GM12801 (cell line): Measurements from ENCODE around the gene RFLNA.

Source experiments
- TF ChIP-seq, protein P1 (sequence below): IDR thresholded peaks from one replicate; pipeline ENCODE4 v1.5.1; 2011; ENCODE audit warnings: control low read depth; ENCODE audit not compliant: insufficient read length; ENCODE audit errors: extremely low read depth

RFLNA gene

DNA sequence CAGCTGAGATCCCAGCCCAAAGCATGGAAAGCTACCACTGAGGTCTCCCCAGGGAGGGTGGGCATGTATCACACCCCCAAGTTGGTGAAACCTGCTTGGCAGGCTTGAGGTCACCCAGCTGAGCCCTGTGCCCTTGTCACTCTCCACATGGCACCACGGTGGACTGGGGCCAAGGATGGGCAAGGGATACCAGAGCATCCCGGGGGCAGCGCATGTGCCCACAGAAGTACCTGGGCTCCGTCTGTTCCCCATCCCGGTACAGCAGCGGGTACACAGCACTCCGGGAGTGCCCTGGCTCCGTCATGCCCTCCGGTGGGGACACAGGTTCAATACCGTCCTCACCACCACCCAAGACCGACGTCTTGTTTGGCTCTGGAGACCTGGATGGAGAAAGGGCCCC, 38.0 kb downstream of the RFLNA start:
- TF ChIP-seq, protein P1, sequence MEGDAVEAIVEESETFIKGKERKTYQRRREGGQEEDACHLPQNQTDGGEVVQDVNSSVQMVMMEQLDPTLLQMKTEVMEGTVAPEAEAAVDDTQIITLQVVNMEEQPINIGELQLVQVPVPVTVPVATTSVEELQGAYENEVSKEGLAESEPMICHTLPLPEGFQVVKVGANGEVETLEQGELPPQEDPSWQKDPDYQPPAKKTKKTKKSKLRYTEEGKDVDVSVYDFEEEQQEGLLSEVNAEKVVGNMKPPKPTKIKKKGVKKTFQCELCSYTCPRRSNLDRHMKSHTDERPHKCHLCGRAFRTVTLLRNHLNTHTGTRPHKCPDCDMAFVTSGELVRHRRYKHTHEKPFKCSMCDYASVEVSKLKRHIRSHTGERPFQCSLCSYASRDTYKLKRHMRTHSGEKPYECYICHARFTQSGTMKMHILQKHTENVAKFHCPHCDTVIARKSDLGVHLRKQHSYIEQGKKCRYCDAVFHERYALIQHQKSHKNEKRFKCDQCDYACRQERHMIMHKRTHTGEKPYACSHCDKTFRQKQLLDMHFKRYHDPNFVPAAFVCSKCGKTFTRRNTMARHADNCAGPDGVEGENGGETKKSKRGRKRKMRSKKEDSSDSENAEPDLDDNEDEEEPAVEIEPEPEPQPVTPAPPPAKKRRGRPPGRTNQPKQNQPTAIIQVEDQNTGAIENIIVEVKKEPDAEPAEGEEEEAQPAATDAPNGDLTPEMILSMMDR = no peak

DNA sequence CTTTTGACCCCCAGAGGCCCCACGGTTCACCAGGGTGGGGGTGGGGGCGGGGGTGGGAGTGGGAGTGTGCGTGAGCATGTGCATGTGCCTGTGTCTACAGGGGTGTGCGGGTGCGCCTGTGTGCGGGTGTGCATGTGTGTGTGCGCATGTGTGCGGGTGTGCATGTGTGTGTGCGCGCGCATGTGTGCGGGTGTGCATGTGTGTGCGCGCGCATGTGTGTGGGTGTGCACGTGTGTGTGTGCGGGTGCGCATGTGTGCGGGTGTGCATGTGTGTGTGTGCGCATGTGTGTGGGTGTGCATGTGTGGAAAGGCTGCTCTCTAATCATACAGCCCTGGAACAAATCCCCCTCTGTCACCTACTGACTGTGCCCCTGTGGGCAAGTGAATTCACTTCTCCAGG, 38.8 kb downstream of the RFLNA start:
- TF ChIP-seq, protein P1 = no peak

DNA sequence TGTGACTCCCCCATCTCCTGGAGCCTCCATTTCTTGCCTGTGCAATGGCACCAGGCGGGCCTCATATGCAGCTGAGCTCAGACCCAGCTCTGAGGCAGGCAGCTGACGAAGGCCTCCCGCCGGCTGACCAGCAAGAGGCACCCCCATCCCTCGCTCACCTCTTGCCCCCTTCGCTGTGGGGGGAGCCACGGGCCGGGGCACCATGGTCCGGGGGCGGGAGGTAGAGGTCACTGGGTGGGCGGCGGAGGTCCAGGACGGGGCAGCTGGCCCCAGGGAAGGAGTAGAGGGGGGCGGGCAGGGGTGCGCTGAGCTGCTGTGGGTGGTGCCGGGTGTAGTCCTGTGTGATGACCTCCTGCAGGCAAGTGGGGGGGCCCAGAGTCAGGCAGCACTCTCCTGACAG, 39.4 kb downstream of the RFLNA start:
- TF ChIP-seq, protein P1 = no peak

DNA sequence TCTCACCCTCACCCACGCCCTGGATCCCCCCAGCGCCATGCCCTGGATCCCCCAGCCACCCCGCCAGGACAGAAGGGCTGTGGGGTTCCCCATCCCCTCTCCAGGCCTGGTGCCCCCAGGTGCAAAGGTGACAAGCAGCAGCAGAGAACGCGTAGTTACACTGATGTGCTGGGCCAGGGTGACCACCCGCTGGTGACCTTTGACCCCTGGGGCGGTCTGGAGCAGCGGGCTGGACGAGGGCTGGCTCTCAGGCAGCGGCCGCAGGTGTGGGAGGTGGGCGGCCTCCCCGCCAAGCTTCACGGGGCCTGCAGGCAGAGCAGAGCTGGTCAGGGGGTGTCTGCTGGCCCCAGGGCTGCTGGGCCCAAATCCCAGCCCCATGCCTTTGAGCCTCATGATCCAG, 40.1 kb downstream of the RFLNA start:
- TF ChIP-seq, protein P1 = no peak

DNA sequence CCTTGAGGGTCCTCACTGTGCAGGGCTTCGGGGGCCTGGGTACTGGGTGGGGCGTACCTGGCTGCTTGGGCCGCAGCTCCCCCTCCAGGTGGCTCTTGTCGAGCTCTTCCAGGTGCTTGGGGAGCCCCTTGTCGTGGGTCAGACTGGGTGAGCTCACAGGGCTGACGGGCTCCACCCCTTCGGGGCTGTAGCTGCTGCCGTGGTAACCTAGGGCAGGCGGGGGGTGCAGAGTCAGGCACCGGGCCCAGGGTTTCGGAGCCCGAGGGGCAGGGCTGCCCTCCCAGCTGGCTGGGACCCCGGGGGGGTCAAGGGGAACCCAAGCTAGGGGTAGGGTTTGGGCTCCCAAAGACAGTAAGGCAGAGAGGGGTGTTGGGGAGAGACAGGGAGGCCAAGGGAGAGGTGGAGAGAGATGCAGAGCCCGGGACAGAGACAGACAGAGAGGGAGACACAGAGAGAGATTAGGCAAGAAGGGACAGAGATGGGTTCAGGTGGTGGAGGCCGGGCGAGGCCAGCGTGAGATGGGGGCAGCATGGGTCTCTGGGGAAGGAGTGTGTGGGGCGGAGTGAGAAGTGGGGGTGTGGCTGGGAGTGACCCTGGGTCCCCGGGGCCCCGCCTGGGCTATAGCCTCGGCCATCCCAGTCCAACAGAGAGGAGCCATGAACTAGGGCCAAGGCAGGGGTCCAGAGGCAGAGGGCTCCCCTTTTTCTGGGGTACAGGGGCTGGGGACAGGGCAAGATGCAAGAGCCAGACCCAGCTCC, 40.7 kb downstream of the RFLNA start:
- TF ChIP-seq, protein P1 = no peak

DNA sequence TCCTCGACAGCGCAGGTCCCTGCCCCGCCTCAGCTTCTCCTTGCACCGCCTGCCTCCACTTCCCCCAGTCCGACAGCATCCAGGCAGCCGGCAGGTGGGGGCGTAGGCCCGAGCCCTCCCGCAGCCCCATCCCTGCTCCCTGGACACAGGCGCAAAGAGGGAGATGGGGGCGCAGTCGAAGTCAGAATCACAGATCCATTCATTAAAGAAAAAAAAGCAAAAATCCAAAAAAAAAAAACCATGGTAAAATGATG, 41.2 kb downstream of the RFLNA start:
- TF ChIP-seq, protein P1 = no peak

DNA sequence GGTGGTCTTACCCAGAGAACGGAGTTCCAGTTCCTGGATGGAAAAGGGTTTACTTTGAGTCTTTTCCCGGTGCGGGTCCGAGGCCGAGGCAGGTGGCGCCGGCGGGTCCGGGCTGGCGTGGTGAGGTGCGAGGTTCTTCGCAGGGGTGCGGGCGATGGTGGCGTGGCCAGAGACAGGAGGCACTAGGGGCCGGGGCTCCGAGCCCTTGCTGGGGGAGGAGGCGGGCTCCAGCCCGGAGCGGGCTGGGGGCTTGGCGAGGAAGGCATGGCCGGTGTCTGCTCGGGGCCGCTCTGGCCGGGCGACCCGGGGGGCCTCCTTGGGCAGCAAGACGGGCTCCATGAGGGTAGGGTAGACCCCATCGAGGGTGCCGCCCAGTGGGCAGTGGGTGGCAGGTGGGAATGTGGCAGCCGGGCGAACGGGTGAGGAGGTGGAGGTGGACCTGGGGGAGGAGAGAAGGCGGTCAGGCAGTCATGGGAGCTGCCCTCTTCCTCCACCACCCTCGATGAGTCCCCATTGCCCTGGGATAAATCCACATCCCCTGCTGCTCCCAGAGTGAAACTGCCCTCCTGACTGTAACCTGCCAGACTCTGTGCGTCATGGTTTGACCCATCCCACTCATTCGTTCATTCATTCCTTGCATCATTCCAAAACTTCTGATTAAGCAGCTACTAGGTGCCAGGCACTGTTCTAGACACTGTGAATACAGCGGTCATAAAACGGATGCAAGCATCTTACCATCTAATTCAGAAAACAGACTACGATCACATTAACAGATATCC, 42.0 kb downstream of the RFLNA start:
- TF ChIP-seq, protein P1 = no peak
